Eye (tissue), 1 donor: ENCODE measurements around the gene LINGO1.

Experiments
- DNase-seq: peaks from one replicate; pipeline ENCODE4 v3.0.0-alpha.2; 2015

Gene LINGO1

GRCh38 chr15:77630956-77631744 lies 1.6 kb downstream of the LINGO1 start:
- DNase-seq = peak; percentile 80

GRCh38 chr15:77630056-77630455 lies 2.7 kb downstream of the LINGO1 start:
- no peak for DNase-seq

DNA sequence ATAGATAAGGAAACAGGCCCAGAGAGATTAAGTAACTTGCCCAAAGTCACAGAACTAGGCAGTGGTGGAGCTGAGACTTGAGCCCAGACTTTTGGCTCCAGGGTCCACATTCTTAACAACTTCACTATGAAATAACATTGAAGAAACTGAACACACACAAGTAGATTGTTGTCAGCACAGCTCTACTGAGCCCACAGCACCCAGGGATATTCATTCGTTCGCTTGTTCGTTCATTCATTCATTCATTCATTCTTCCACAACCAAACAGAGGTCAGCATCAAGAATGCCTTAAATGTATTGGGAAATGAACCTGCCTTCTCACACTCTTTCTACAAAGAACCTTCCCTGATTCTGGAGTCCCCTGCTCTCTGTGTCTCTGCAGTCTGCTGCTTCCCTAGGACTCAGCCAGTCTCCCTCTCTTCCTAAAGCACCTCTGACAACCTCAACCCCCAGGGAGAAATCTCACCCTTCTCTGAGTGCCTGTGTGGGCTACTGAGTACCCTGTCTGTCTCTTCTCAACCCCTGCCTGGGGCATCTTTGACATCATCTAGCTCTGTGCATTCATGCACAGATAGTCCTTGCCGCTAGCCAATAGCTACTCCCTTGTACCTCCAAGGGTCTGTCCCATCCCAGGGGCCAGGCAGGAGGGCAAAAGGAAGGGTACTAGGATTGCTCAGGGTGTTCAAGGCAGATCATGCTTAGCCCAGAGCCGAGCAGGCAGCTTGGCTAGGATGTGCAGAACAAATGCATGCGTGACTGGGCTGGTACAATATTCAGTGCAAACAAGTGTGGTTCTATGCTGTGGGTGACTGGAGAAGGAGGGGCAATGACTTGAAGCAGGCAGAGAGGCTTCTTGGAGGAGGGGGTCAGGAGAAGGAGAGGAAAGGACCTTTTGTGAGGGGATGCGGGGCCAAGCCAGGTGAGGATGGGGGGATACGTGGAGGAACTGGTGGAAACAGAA lies 3.4 kb downstream of the LINGO1 start:
- peak; percentile 76 for DNase-seq

DNA sequence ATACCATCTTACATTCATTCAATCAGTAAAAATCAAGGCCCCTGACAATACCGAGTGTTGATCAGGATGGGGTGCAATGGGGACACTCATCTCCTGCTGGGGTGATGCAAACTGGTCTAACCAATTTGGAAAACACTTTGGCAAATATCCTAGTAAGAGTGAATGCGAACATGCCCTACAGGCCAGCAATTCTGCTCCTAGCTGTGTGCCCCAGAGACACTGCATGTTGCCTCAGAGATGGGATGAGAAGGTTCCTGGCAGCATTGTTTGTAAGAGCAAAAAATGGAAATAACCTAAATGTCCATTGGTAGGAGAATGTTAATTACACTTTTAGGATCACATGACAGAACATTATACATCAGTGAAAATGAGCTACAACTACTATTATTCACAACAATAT lies 4.7 kb downstream of the LINGO1 start:
- no peak for DNase-seq

DNA sequence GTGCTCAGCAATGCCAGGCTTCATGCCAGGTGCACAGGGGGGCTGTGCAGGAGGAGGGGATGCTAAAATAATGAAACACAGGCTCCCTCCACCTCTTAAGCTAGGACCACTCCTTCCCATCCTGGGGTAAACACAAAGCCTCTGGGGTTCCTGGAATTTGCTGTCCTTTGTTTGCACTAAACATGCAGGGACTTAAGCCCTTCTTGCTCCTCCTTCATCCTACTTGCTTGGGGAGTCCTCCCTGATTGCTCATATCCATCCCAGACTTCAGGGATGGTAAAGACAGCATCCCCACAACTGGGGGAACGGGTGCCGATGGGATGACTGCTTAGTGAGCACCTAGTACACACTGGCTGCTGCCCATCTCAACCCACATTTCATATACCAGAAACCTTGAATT lies 5.1 kb downstream of the LINGO1 start:
- no peak for DNase-seq

GRCh38 chr15:77627067-77627466 lies 5.6 kb downstream of the LINGO1 start:
- no peak for DNase-seq

DNA sequence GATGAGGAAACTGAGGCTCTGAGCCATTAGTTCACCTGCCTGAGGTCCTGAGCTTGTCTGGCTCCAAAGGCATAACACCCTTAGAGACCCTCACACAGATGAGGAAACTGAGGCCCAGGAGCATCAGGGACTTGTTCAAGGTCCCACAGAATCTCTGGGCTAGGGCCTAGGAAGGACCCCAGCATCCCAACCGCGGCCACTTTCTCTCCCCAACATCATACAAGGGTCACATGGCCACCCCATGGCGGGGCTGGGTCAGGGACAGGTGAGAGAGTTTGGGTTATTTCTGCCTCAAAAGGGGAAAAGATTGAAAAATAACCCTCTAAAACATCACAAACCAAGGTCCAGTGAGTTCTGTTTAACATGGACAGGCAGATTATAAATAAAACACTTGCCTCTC lies 6.7 kb downstream of the LINGO1 start:
- DNase-seq = no peak

DNA sequence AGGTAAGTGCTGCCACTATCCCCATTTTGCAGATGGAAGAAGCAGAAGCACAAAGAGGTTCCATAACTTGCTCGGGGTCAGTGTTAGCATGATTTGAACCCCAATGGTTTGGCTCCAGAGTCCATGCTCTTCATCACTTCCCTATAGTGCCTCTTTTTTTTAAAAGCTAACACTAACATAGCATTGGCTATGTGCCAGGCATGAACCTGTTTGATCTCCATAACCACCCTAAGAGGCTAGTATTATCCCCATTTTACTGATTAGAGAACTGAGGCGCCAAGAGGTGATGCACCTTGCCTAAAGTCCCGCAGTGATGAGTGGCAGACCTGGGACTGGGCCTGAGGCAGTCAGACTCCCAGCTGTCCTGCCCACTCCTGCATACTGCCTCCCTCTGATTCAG lies 7.3 kb downstream of the LINGO1 start:
- DNase-seq = no peak

- no peak for DNase-seq
Measured at GRCh38 chr15:77624868-77625267, 7.8 kb downstream of the LINGO1 start.

- no peak for DNase-seq
Measured at GRCh38 chr15:77623755-77624524, 8.8 kb downstream of the LINGO1 start.

DNA sequence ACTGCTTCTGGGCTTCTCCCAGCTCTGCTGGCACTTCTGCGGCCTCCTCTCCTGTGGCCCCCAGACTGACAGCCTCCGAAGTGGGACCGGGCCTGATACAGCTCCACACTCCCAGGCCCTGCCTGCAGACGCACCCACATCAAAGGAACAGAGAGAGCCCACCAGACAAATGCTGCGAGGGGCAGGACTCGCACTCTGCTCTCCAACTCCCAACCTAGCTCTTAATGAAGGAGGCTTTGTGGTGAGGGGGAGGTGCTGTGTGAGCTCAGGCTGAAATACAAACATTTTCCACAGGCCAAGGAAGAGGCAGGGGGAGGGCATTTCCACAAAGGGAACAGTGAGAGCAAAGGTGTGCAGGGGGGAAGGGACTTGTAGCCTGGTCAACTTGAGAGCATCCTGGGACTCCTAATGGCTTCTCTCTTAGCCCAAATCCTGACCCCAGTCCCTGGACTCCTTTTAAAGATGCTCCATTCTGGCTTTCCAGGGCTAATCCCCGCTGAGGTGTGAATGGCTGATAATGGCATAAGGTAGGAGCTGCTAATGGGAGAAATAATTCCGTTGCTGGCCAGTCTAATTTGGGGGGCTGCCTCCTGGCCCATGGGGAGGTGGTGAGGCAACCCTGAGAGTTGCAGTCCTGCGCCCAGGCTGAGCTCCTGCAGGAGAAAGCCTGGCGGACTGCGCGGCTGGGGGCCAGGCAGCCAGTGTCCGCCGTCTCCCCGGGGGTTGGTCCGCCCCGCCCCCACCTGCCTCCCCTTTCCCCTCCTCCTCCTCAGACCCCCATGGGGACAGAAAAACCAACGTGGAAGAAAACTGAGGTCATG lies 9.6 kb downstream of the LINGO1 start:
- DNase-seq = no peak

DNA sequence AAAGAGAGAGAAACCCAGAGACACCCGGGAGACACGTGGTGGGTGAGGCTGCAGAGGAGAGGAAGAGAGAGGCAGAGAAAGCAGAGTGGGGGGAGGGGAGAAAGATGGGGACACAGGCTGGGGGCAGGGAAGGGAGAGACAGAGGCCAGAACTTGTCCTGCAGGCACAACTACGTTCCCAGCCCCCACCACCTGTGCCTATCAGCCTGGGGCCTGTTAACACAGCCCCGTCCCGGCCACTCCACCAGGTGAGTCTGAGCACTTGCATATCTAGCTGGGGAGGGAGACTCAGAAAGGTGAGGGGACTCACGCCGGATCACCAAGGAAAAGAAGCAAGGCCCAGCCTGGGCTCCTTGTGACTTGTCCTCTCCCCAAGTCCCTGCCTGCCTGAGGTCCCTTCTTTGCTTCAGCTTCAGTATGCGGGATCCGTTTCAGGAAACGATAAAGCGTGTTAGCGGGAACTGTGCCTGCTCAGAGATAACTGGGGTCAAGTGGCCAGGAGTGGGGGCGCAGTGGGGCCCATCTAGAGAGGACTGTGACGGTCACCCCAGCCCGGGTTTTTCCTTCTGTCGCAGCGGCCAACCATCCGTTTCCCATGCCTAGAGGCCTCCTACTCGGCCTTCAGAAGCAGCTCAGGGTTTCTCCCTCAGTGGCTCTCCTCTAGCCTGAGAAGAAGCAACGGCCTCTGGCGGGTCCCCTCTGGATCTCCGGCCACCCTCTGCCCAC lies 10.3 kb downstream of the LINGO1 start:
- no peak for DNase-seq

- no peak for DNase-seq
Measured at GRCh38 chr15:77621847-77622208, 10.9 kb downstream of the LINGO1 start.

- DNase-seq = no peak
Measured at GRCh38 chr15:77620960-77621647, 11.6 kb downstream of the LINGO1 start.

DNA sequence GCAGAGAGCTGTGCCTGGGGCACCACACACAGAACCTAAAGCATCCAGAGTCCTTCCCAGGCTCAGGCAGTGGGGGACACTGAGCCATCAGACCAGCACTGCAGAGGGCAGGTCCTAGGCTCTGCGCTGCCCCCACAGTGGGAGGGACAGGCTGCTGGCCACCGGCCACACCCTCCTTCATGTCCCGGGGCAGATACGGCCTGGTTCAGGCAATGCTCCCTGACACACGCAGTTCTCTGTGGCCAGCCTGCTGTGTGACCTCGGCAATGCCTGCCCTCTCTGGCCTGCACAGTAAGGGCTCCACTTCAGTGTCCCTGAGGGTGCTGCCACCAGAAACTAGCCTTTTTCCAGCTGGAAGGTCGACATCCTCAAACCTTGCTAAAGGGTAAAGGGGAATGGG lies 12.4 kb downstream of the LINGO1 start:
- no peak for DNase-seq

- no peak for DNase-seq
Measured at GRCh38 chr15:77619883-77620282, 12.8 kb downstream of the LINGO1 start.

GRCh38 chr15:77617476-77618230 lies 15.1 kb downstream of the LINGO1 start:
- DNase-seq = peak; percentile 93

- DNase-seq = no peak
Measured at GRCh38 chr15:77616072-77616471, 16.6 kb downstream of the LINGO1 start.

GRCh38 chr15:77615472-77615871 lies 17.2 kb downstream of the LINGO1 start:
- no peak for DNase-seq

GRCh38 chr15:77614251-77614806 lies 18.4 kb downstream of the LINGO1 start:
- no peak for DNase-seq
